HG03457 (cell line): ENCODE data around the gene TUBB4A.

Source experiments
- ATAC-seq: cut with Tn5 transposase; IDR thresholded peaks from one replicate; pipeline ENCODE4 v1.9.1; 2021; ENCODE audit warnings: moderate number of reproducible peaks; ENCODE audit not compliant: unreplicated experiment

The TUBB4A gene

DNA sequence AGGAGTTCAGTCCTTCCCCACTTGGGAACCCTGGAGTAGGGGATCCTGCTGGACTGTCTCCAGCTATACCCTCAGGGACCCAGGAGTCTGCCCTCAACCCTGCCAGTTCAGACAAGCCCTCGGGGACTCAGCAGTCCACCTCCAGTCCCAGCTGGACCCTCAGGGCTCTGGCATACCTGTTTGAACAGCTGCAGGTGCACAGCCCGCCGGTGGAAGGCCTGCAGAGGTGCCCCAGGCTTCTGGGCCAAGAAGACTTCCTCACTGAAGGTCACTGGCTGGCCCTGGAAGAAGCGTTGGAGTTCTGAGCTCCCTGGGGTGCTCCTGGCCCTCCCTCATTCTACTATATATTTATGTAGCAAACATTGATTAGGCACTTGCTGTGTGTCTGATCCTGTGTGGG lies 29.4 kb downstream of the TUBB4A start:
- ATAC-seq = no peak

DNA sequence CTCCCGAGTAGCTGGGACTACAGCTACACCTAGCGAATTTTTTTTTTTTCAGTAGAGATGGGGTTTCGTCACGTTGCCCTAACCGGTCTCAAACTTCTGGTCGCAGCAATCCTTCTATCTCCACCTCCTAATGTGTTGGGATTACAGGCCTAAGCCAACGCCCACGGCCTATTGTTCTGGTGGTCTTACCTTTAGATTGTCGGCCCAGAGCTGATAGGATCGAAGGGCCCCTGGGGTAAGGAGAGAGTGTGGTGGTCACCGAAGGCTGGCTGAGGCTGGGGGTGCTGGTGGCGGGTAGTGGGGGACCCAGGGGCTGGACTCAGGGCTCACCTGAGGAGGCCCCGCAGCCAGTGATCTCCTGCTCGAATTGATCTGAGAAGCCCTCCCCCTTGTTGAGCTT lies 31.0 kb downstream of the TUBB4A start:
- ATAC-seq = no peak

DNA sequence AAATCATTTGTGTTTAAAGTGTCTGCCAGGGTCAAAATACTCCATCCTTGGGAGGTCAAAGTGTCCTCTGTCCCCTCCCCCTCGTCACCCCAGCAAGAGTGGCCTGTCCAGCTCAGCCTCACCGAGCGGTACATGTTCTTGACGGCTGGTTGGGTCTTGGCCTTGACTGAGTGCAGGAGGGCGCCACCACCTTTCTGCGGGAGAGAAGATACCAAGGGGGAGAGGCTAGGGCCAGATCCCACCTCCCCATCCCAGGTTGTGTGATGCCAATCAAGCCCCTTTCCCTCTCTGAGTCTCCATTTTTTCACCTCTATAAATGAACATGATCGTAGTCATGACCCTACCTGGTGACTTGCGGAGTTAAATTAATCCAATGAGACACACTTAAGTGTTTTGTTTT lies 31.9 kb downstream of the TUBB4A start:
- no peak for ATAC-seq

GRCh38 chr19:6467384-6467783 lies 34.7 kb downstream of the TUBB4A start:
- no peak for ATAC-seq

DNA sequence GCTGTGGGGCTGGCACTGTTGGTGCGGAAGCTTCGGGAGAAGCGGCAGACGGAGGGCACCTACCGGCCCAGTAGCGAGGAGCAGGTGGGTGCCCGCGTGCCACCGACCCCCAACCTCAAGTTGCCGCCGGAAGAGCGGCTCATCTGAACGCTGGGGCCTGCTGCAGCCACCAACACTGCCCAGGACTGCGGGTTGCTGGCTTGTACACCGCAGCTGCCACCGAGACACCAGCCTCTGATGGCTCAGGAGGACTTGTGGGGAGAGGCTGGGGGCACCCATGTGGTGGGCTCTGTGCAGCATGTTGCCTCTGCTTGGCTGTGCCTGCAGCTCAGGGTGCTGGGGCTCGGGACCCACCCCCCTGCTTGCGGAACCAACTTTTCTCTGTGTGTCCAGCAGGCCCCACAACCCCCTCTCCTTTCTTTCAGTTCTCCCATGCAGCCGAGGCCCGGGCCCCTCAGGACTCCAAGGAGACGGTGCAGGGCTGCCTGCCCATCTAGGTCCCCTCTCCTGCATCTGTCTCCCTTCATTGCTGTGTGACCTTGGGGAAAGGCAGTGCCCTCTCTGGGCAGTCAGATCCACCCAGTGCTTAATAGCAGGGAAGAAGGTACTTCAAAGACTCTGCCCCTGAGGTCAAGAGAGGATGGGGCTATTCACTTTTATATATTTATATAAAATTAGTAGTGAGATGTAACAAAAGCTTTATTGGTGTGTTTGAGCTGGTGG lies 35.4 kb downstream of the TUBB4A start:
- ATAC-seq = no peak

GRCh38 chr19:6465663-6466062 lies 36.4 kb downstream of the TUBB4A start:
- no peak for ATAC-seq

DNA sequence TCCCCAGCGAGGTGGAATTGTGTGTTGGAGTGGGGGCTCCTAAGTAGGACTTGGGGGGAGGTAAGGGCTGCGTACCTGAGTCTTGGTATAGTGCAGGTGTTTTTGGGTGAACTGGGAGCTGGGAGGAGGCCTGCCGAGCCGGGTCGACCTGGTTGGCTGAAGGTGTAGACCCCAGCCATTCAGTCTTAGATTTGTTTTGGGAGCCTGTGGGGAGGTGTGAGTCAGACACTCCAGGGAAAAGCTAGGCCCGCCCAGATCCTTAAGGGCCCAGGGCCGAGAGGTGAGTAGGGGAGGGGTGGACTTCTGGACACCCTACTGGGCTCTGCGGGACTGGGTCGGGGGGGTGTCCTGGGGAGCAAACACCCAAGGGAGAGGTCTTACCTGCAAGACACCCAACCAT lies 37.1 kb downstream of the TUBB4A start:
- ATAC-seq = no peak

GRCh38 chr19:6464070-6464873 lies 37.8 kb downstream of the TUBB4A start, which contains the start of gene CRB3:
CRB3 (plus strand) TSS chr19:6464271; CDS start chr19:6464702, 431 bp downstream.
- ATAC-seq = no peak

DNA sequence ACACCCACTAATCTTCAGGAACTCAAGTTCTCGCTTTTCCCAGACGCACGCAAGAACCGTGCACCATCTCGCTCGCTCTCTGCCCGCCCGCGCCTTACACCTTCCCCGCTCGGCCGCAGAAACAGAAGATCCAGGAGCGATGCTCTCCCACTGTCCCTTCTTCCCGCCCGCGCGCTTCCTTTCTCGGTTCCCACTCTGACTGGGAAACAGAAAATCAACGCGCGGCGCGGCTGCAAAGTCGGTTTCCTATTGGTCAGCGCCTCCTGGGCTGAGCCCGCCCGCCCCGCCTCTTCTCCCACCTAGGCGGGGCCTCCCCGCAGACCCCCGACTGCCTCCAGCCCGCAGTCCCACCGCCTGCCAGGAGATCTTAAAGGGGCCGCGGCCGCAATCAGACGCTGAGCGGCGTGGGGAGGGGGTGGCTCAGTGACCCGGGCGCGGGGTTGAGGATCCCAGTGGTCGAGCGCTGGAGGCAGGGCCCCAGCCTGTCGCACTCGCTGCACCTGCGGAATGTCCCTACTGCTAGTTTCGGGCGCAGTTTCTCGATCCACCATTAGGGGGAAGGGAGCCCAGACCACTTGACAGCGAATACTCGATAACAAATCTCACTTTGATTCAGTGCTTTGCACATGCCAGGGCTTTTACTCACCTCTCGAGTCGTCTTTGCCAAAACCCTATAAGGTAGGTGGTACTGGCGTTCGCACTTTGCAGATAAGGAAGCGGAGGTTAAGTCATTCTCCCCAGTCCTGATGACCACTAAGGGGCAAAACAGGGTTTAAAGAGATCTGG lies 41.8 kb downstream of the TUBB4A start:
- peak; percentile 60 for ATAC-seq

DNA sequence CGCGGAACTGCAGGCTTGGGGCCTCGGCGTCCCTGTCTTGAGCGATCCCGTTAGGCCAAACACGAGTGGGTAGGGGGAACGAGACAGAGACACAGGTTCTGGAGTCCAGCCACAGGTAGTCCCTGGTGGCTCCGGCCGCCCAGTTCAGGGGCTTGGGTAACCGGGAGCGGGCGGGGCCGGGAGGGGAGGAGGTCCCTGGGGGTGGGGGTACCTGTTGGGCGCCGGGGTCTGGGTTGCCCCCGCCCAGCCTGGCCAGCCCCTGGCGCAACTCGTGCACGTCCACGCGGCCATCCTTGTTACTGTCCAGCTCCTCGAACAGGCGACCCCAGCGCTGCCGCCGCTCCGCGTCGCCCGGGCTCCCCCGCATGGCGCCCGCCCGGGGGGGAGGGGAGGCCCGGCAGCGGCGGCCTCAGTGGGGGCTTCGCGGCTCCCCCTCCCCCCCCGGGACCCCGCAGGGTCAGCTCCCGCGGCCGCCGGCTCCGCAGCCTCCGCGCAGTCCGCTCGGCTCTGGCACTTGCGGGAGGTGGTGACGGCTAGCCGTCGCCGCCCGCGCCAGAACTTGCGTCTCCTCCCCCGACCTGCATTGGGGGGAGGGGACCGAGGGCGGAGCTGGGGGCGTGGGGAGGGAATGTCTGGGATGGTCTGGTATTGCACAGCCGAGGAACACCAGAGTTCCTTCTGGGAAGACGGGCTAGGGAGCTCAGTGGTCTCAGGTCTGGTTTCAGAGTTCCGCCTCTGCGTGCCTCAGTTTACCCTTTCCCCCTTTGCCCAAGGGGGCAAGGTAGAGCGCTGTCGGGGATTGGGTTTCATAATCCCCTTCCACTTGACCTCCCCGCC lies 42.6 kb downstream of the TUBB4A start, which contains the start of gene SLC25A23:
Gene SLC25A23, minus strand, starts transcription at position 531 of the 837 bp plus-strand sequence. Its CDS starts 164 bp downstream, at position 367.
- no peak for ATAC-seq

DNA sequence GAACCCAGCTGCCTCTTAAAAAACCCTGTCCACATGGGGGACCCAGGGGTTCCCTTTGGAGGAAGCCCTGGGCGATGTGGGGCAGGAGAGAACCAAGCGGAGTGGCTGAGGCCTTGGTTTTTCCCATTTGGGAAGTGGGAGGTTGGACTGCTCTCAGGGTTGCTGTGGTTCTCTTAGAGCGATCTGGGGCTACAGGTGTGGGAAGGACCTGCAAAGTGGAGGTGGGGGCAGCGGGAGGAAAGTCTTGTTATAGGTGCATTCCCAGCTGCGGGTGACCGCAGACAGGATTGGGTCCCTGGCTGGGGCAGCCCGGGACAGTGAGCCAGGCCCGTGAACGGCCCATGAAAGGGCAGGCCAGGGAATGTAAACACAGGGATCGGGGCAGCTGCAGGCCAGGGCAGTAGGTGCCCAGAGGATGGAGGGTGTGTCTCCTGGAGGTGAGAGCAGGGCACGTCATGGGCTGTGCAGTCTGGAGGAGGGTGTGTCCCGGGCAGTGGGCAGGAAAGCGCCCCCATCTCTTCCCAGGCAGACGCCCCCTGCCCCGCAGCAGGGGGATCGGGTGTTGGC lies 43.3 kb downstream of the TUBB4A start:
- no peak for ATAC-seq

- ATAC-seq = no peak
Measured at GRCh38 chr19:6457958-6458694, 44.0 kb downstream of the TUBB4A start.

- ATAC-seq = no peak
Measured at GRCh38 chr19:6455924-6456323, 46.2 kb downstream of the TUBB4A start.

GRCh38 chr19:6453951-6454565 lies 48.1 kb downstream of the TUBB4A start:
- no peak for ATAC-seq

DNA sequence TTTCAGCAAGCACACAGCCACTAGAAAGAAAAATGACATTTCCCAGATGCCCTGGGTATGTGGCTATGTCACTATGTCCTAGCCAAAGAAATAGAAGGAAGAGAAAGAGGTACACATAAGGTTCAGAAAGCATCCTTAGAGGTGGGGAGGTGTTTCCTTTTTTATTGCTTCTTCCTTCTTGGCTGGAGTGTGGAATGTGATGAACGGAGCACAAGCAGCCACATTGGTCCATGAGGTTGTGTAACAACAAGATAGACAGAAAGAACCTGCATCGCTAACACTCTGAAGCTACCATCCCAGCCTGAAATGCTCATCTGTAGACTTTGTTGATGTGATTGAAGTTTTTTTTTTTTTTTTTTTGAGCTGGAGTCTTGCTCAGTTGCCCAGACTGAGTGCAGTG lies 49.2 kb downstream of the TUBB4A start:
- no peak for ATAC-seq

DNA sequence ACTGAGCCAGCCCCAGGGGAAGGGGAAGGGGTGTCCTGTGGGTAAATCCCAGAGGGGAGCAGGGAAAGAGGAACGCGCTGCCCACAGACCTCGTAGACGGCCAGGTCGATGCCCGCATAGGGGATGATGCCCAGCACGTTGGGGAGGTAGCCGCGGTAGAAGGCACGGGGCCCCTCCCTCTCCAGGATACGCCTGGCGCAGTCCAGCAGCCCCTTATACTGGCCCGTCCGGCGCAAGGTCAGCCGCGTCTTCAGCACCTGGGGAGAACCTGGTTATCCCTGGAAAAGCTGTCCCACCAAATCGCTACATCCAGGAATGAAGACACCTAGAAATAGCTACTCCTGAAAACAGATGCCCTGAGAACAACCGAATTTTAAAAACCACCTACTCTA lies 49.9 kb downstream of the TUBB4A start:
- no peak for ATAC-seq

DNA sequence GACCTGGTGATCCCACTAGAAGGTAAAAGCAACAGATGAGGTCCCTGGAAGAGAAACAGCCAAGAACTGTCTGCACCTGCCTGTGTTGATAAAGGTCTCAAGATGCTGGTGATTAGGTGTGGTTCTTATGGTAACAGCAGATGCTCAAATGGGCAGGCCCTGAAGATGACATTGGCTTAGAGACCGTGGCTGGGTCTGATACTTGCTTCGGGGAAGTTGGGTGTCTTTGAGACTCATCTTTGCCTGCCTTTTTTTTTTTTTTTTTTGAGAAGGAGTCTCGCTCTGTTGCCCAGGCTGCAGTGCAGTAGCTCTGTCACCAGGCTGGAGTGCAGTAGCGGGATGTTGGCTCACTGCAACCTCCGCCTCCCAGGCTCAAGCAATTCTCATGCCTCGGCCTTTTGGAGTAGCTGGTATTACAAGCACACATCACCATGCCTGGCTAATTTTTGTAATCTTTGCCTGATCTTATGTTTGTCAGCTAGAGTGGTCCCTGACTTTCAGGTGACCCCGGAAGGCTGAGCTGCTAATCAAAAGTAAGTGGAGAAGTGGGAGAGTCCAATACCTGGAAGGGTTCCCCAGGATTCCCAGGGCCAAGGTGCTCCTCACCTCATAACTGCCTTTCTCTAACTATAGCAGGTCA lies 50.4 kb downstream of the TUBB4A start:
- ATAC-seq = no peak

DNA sequence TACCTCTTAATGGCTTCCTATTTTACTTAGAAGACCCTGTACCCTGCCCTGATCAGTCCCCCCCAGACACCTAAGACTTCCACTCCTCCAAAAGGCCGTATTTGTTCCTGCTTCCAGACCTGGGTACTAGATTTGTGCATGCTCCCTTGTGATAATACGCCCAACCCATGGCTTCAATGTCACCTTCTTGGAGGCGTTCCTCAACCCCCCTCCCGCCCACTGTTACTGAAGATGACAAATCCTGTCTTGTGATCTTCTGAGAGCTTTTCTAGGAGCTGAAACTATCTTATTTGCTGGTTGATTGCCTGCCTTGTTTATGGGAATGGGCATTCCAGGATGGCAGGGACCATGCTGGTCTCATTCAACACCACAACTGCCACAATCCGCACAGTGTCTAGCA lies 51.9 kb downstream of the TUBB4A start:
- no peak for ATAC-seq

DNA sequence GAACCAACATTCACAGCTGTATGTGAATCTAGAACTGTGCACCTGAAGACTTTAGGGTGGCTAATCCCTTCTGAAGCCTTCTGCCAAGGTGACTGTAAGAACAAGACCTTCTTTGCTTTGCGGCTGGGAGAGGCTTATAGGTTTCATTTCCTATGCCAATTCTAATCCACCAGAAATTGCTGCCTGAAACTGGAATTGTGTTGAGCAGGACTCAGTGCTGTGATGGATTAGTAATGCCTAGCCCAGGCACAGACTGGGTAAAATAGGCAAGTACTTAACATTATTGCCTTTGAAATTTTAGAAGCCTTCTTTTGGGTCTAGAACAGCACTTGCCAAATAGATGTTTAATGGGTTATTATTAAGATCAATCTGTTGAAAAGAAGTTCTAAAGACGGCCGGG lies 54.1 kb downstream of the TUBB4A start:
- ATAC-seq = no peak
